BJ (cell line): ENCODE measurements around the gene SMG6. TPM values are rescaled to one million over a fixed set of nuclear protein-coding genes. Genes with fewer than 3 reads are reported as not detected.

Experiments
- CTCF ChIA-PET: fragments of 350-600 bp; formaldehyde crosslinking; extraction: SDS; loops from one replicate; lab custom pipeline; 2021; ENCODE audit warnings: antibody characterized with exemption, inconsistent platforms; lab: Yijun Ruan, JAX
- POLR2A ChIA-PET: fragments of 300-600 bp; sonication (Branson Sonifier 250); formaldehyde crosslinking; extraction: SDS; loops from one replicate; lab custom pipeline; 2021; ENCODE audit warnings: antibody characterized with exemption; lab: Charles Lee
- DNase-seq: peaks from one replicate; pipeline ENCODE4 v3.0.0-alpha.2; 2011; ENCODE audit warnings: low read depth
- H3K27me3 ChIP-seq: 2 replicates; pipeline ENCODE4 v1.6.0; 2011; ENCODE audit warnings: low read length; ENCODE audit not compliant: control insufficient read depth, insufficient read depth
- H3K36me3 ChIP-seq: 2 replicates; pipeline ENCODE4 v1.5.1; 2011; ENCODE audit warnings: low read length; ENCODE audit not compliant: control insufficient read depth, insufficient read depth
- H3K4me3 ChIP-seq: 2 replicates; pipeline ENCODE4 v1.5.1; 2011; ENCODE audit warnings: low read depth, mild to moderate bottlenecking, control low read depth, low read length
- polyA plus RNA-seq: library from polyadenylated mRNA; depleted of rRNA; stranded (reverse); fragments of >200 nt; gene quantifications from 2 replicates; pipeline ENCODE4 v1.2.3, GENCODE V29; 2011
- TF ChIP-seq, protein P1 (sequence below): IDR thresholded peaks from 2 replicates; pipeline ENCODE4 v1.5.1; 2011; ENCODE audit warnings: low read depth, mild to moderate bottlenecking, control low read depth, inconsistent platforms, low read length, moderate library complexity; ENCODE audit not compliant: insufficient read depth

The SMG6 gene
- polyA plus RNA-seq, 1 experiment: 29.7 TPM

DNA sequence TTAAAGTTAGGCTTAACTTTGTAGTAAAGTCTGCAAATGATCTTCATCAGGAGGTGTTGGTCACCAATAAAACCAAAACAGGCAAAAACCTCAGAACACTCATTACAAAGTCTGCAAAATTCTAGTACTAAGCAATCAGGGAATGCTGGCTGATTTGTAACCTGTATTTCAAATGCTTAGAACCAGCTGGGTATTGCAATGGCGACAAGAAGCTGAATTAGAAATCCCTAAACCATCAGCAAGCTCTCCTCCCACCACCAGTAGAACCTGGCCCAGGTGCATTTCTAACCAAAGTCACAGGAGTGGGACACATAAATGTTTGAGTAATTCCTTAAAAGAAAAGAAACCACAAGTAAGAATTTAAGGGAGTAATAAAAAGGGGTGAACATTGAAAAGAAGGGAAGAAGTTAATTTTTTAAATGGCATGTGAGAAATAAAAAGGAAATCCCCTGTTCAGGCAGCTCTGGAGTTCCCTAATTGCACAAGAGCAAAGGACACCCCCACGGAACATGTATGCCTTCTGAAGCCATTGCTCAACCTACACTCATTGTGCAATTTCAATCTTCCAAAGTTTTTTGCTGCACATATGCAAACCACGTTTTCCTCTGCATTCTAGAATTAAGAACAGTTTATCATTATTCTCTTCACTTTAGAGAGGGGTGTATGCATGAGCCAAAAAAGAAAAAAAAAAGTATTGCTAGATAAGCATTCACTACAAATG is 145.8 kb downstream of the SMG6 start:
- Histone ChIP-seq H3K27me3 (no peaks in the 10 kb centered on the region), H3K4me3 (no peak overlapping the region), H3K36me3 (peaks cover 4% of the 10 kb centered on the region)
- TF ChIP-seq, protein P1, sequence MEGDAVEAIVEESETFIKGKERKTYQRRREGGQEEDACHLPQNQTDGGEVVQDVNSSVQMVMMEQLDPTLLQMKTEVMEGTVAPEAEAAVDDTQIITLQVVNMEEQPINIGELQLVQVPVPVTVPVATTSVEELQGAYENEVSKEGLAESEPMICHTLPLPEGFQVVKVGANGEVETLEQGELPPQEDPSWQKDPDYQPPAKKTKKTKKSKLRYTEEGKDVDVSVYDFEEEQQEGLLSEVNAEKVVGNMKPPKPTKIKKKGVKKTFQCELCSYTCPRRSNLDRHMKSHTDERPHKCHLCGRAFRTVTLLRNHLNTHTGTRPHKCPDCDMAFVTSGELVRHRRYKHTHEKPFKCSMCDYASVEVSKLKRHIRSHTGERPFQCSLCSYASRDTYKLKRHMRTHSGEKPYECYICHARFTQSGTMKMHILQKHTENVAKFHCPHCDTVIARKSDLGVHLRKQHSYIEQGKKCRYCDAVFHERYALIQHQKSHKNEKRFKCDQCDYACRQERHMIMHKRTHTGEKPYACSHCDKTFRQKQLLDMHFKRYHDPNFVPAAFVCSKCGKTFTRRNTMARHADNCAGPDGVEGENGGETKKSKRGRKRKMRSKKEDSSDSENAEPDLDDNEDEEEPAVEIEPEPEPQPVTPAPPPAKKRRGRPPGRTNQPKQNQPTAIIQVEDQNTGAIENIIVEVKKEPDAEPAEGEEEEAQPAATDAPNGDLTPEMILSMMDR: no peak
- DNase-seq: no peak
- ChIA-PET CTCF (interaction anchor here (0.8 to 2.0 kb wide), 9 partner anchors 10 to 87 kb away, joined by 3 to 12 read pairs (median 3); no protein-coding TSS in a partner anchor), POLR2A (interaction anchor here (0.7 kb wide), 1 partner anchor 19 kb away, joined by 3 read pairs; no protein-coding TSS in a partner anchor)

DNA sequence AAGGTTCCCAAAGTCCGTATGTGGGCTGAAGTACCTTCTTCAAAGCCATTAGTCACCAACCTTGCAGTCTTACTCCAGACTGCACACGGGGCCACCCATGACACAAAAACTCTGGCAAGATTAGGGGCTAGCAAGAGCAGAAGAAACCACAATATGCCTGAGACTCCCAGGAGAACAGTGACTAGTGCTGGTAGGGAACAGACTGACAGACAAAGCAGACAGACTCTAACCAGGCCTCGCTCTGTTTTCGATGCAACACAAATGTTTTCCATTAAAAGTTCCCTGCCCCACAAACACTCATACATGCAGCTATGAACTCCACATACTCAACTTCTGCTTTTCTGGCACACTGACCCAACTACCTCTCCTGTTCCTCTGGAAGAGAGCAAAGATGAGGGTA is 146.5 kb downstream of the SMG6 start:
- no peak for DNase-seq
- H3K27me3 ChIP-seq: no peaks in the 10 kb centered on the region
- peaks cover 3% of the 10 kb centered on the region; the same call in 1 of the 2 replicates for H3K36me3 ChIP-seq
- H3K4me3 ChIP-seq: no peak overlapping the region
- TF ChIP-seq, protein P1: no peak
- ChIA-PET POLR2A (interaction anchor here (0.5 kb wide), 1 partner anchor 15 kb away, joined by 6 read pairs; no protein-coding TSS in a partner anchor), CTCF (interaction anchor here (0.8 to 2.0 kb wide), 9 partner anchors 9 to 88 kb away, joined by 3 to 12 read pairs (median 3); no protein-coding TSS in a partner anchor)

DNA sequence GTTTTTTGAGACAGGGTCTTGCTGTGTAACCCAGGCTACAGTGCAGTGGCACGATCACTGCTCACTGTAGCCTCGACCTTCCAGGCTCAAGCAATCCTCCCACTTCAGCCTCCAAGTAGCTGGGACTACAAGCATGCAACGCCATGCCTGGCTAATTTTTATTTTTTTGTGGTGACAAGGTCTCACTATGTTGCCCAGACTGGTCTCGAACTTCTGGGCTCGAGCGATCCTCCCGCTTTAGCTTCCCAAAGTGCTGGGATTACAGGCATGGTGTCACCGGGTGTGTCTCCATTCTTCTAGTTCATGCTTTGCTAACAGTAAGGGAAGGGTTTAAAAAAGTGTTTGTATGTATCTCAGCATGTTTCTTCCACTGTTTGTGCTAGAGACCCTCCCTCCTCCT is 146.9 kb downstream of the SMG6 start:
- TF ChIP-seq, protein P1: no peak
- POLR2A ChIA-PET: interaction anchor here (0.5 kb wide), 1 partner anchor 15 kb away, joined by 6 read pairs; no protein-coding TSS in a partner anchor

DNA sequence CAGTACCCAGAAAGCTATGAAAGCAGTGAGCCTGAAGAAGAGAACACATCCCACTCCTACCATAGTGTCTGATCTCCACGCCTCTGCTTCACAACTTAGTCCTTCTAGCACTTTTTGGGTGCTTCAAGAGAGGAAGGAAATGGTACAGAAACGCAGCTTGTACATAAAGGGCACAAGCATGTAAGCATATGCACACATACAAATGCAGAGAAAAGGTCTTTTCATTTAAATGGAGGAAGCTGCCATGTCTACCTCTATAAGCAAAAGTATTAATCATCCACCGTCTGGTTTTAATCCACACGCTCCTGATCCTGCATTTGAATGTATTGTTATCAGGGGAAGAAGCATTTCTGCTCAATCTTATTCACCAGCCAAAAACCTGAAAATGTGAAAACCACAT is 148.0 kb downstream of the SMG6 start:
- TF ChIP-seq, protein P1: no peak
- ChIA-PET CTCF (interaction anchor here (1.0 to 1.1 kb wide), 2 partner anchors 9 to 76 kb away, joined by 3 to 4 read pairs; no protein-coding TSS in a partner anchor), POLR2A (interaction anchor here (0.6 kb wide), 1 partner anchor 25 kb away, joined by 9 read pairs; no protein-coding TSS in a partner anchor)
- peaks cover 3% of the 10 kb centered on the region; the same call in 1 of the 2 replicates for H3K36me3 ChIP-seq
- no peaks in the 10 kb centered on the region for H3K27me3 ChIP-seq
- no peak for DNase-seq
- no peak overlapping the region for H3K4me3 ChIP-seq

More for the DNA sequence above, 146.9 kb downstream of the SMG6 start:
- CTCF ChIA-PET: interaction anchor here (0.8 to 2.0 kb wide), 5 partner anchors 8 to 88 kb away, joined by 3 to 12 read pairs (median 4); no protein-coding TSS in a partner anchor
- Histone ChIP-seq H3K4me3 (no peak overlapping the region), H3K27me3 (no peaks in the 10 kb centered on the region), H3K36me3 (peaks cover 3% of the 10 kb centered on the region; the same call in 1 of the 2 replicates)
- no peak for DNase-seq

DNA sequence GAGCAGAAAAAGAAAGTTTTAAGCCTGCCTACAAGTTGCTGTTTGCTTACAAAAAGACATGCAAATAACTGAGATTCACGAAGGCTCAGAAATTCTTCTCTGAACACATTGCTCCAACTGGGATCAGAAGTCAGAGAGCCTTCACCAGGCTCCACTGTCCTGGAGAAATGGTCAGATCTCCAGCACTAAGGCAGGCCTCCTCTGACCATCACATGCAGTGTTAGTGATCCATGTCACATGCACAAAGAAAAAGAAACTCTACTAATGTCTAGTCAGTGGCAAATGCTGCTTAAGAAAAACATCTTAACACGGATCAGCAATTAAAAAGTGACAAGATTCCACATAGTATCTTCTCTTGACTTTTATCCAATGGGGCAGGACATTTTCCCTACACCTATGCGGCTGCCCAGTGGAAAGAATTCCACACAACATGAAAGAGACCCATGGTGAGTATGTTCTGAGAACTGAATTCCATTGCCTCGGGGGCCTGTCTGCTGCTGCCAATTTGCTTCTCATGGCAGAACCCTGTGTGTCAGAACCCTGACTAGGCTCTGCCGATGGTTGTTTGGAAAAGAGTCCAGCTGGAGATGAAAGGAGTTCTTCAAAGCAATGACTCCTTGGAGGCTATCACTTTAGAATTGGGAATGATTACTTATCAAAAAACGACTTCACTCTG is 152.1 kb downstream of the SMG6 start:
- TF ChIP-seq, protein P1: no peak
- peaks cover 17% of the 10 kb centered on the region for H3K36me3 ChIP-seq
- H3K4me3 ChIP-seq: no peak overlapping the region
- H3K27me3 ChIP-seq: no peaks in the 10 kb centered on the region
- CTCF ChIA-PET: no interaction called here
- POLR2A ChIA-PET: no interaction called here
- no peak for DNase-seq
